Middle frontal gyrus (tissue), 1 donor: ENCODE measurements around the gene ADRA1B.
"Not testable (repeated sequence)": the region's sequence is repeated elsewhere in the genome, so short reads cannot be mapped to it uniquely, and the experiment has no call there.

ENCODE experiments used
- DNase-seq: peaks from one replicate; pipeline ENCODE4 v3.0.0-alpha.2; 2015; ENCODE audit warnings: low spot score; ENCODE audit errors: extremely low spot score

The ADRA1B gene

DNA sequence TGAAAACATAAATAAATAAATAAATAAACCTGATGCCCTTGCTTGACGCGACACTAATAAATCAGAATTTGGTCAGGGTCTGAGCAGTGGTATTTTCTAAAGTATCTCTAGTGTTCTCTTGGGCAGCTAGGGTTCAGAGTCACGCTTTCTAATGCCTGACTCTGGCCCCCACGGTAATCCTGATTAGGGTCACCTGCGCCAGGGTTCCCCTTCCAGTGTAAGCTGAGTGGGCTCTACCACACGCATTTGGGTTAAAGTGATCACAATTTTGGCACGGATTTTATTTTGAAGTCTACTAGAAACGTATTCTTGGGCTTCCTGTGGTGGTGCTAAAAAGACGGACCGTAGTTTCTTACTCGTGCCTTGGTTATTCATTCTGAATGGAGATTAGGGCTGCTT, 93.3 kb downstream of the ADRA1B start:
- no peak for DNase-seq

DNA sequence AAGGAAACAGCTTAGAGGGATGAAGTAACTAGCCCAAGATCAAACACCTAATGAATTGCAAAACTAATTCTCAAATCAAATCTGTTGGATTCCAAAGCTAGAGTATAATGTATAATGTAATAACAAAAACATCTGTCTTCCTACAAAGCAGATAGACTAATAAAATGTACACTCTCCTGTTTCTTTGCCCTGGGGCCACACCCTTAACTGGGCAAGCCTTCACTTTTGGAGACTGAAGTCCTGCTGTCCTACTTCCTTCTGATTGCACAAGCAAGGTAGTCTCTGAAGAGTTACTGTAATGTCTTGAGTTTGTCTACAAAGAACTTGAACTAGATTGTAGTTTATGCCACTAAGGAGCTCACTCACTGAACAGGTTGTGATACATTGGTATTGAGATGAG, 95.2 kb downstream of the ADRA1B start:
- DNase-seq = no peak

DNA sequence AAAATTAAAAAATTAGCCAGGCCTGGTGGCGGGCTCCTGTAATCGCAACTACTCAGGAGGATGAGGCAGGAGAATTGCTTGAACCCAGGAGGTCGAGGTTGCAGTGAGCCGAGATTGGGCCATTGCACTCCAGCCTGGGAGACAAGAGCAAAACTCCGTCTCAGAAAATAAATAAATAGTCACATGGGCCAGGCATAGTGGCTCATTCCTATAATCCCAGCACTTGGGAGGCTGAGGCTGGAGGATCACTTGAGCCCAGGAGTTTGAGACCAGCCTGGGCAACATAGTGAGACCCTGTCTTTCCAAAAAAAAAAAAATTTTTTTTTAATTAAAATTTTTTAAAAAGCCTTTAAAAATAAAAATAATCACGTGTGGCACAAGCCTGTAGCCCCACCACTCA, 97.9 kb downstream of the ADRA1B start:
- DNase-seq = not testable (repeated sequence)

DNA sequence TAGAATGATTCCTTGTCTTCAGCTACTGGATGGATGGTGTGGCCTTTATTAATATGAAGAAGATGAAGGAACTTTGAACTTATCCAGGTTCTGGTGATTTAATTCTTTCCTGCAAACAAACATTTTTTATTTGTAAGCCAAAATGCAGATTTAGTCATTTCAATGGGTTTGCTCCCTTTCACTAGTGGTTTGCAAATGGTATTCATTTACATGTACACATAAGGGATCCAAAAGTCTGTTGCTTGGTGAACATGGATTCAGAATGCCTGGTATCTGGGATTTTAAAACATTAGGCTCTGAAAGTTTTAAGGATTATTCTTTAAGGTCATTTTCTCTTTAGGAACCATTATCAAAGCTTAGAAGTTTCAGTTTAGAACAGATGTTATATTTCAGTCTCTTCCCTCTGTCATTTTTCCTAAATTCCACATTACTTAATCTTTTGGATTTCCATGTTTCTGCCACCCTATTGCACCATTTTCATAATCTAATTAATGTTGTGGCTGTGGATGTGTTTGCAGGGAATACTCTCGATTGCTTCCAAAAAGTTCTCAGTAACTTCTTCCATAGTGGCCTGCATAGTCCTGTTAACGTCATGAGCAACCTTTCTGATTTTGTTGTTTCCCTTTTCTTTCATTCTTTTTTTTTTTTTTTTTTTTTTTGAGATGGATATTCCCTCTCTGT, 102.8 kb downstream of the ADRA1B start:
- no peak for DNase-seq

DNA sequence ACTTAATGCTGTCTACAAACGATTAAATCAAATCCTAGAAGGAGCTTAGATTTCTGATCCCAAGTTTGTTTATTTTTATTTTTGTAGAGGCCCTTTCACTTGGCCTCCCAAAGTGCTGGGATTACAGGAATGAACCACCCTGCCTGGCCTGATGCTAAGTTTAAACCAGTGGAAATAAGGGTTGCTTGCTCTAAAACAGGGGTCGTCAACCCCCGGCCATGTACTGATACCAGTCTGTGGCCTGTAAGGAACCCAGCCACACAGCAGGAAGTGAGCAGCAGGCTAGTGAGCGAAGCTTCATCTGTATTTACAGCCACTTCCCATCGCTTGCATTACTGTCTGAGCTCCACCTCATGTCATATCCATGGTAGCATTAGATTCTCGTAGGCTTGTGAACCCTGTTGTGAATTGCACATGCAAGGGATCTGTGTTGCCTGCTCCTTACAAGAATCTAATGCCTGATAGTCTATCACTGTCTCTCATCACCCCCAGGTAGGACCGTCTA, 104.0 kb downstream of the ADRA1B start:
- no peak for DNase-seq

DNA sequence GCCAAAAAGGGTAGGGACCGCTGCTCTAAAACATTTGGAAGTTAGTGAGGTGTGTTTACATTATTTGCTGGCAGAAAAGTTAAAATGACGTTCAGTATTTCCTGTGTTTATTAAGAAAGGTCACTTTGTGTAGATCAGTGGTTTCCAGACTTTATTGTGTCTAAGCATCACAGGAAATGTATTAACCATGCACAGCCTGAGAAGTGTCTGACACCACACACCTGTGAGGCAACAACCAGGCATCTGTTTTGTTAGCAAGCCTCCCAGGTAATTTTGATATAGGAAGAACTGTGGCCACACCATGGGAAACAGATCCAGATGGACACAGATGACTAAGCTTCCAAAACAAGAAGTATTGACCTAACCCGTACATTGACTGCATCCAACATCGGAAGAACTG, 104.7 kb downstream of the ADRA1B start:
- DNase-seq = no peak

DNA sequence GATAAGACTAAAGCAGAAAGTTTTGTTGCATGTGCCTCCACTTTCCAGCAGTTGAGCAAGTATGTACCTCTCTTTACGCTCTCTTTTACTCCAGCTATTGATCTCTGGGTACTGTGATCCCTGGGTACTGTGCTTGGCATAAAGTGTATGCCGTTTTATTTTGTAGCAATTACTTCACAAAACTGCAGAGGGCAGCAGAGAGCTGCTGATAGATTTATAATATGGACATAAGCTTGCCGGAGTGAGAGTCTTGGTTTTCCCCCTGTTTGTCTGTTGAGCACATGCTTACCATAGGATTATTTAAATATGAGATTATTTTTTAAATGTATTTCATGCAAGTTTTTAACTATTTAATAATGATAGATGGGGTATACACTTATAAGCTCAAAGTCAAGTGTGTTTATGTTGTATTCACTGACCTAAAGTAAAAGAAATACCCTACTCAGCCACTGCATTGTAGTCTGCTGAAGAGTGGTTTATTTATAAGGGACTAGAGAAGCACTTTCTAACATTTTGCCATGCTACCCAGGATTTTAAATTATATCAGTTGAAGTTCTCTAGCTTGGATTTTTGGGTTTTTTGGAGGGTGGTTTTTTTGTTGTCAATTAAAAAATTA, 105.7 kb downstream of the ADRA1B start:
- DNase-seq = peak; percentile 25
